GM23338 (cell line): Measurements from ENCODE around the gene AQP9. TPM values are rescaled to one million over a fixed set of nuclear protein-coding genes. Genes with fewer than 3 reads are reported as not detected.

Experiments
- ATAC-seq: fragments of 200-7000 bp; cut with Tn5 transposase; 3 replicates; pipeline ENCODE4 v1.9.1; 2020
- DNase-seq: peaks from one replicate; pipeline ENCODE4 v3.0.0-alpha.2; 2015; ENCODE audit warnings: low spot score
- H2AFZ ChIP-seq: fragments of 200-600 bp; sonication (generic); 2 replicates; pipeline ENCODE4 v1.8.0; 2016; ENCODE audit warnings: antibody characterized with exemption, mild to moderate bottlenecking, moderate library complexity
- H3F3A ChIP-seq: fragments of 200-600 bp; sonication (generic); replicated peaks from 2 replicates; pipeline ENCODE4 v1.8.0; 2017; ENCODE audit warnings: antibody characterized with exemption, mixed run types, low read depth
- H3K27ac ChIP-seq: fragments of 200-600 bp; sonication (generic); 2 replicates; pipeline ENCODE4 v1.6.1; 2016; ENCODE audit warnings: low read depth
- H3K27me3 ChIP-seq: fragments of 200-600 bp; sonication (generic); 2 replicates; pipeline ENCODE4 v1.8.0; 2016; ENCODE audit warnings: mild to moderate bottlenecking, mixed run types, moderate library complexity; ENCODE audit not compliant: insufficient read depth
- H3K36me3 ChIP-seq: fragments of 200-600 bp; sonication (generic); 2 replicates; pipeline ENCODE4 v1.8.0; 2016; ENCODE audit warnings: mild to moderate bottlenecking; ENCODE audit not compliant: insufficient read depth
- H3K4me1 ChIP-seq: fragments of 200-600 bp; sonication (generic); 2 replicates; pipeline ENCODE4 v1.8.0; 2016; ENCODE audit warnings: mild to moderate bottlenecking, moderate library complexity; ENCODE audit not compliant: insufficient read depth
- H3K4me2 ChIP-seq: fragments of 200-600 bp; sonication (generic); 2 replicates; pipeline ENCODE4 v1.7.1; 2017; ENCODE audit warnings: mixed run types
- H3K4me3 ChIP-seq: fragments of 200-600 bp; sonication (generic); 2 replicates; pipeline ENCODE4 v1.6.1; 2016; ENCODE audit warnings: mixed run types
- H3K79me2 ChIP-seq: fragments of 200-600 bp; sonication (generic); replicated peaks from 2 replicates; pipeline ENCODE4 v1.8.0; 2017; ENCODE audit warnings: mild to moderate bottlenecking; ENCODE audit not compliant: insufficient read depth
- H3K9me2 ChIP-seq: fragments of 200-600 bp; sonication (generic); 2 replicates; pipeline ENCODE4 v1.8.0; 2017; ENCODE audit not compliant: insufficient read depth
- H4K20me1 ChIP-seq: fragments of 200-600 bp; sonication (generic); replicated peaks from 2 replicates; pipeline ENCODE4 v1.8.0; 2017; ENCODE audit warnings: mild to moderate bottlenecking; ENCODE audit not compliant: insufficient read depth
- H3K27ac Mint-ChIP-seq: 2 replicates; pipeline ENCODE4 v1.8.0; 2020; ENCODE audit warnings: inconsistent platforms, mild to moderate bottlenecking, moderate library complexity, mixed read lengths
- H3K27me3 Mint-ChIP-seq: 3 replicates; pipeline ENCODE4 v1.8.0; 2022; ENCODE audit warnings: low read depth, mild to moderate bottlenecking, moderate library complexity, mixed read lengths, inconsistent platforms; ENCODE audit not compliant: insufficient read depth, poor library complexity
- H3K36me3 Mint-ChIP-seq: 3 replicates; pipeline ENCODE4 v1.8.0; 2021; ENCODE audit warnings: low read depth, mild to moderate bottlenecking, inconsistent platforms, moderate library complexity, mixed read lengths
- H3K4me1 Mint-ChIP-seq: 3 replicates; pipeline ENCODE4 v1.8.0; 2020; ENCODE audit warnings: mild to moderate bottlenecking, inconsistent platforms, mixed read lengths
- H3K4me3 Mint-ChIP-seq: 3 replicates; pipeline ENCODE4 v1.8.0; 2021; ENCODE audit warnings: moderate library complexity, mild to moderate bottlenecking, inconsistent platforms, mixed read lengths
- H3K9me3 Mint-ChIP-seq: 3 replicates; pipeline ENCODE4 v1.8.0; 2020; ENCODE audit warnings: moderate library complexity, mild to moderate bottlenecking, inconsistent platforms, mixed read lengths
- CREB1 ChIP-seq: fragments of 250-450 bp; sonication (Bioruptor Pico); IDR thresholded peaks from 2 replicates; pipeline ENCODE4 v1.5.0; 2020; ENCODE audit warnings: low read depth, mild to moderate bottlenecking, moderate library complexity
- EZH2 ChIP-seq: fragments of 200-600 bp; sonication (generic); IDR thresholded peaks from one replicate; pipeline ENCODE4 v1.8.0; 2017; ENCODE audit warnings: antibody characterized with exemption, mild to moderate bottlenecking, low read depth; ENCODE audit not compliant: unreplicated experiment
- EZH2phosphoT487 ChIP-seq: fragments of 200-600 bp; sonication (generic); IDR thresholded peaks from one replicate; pipeline ENCODE4 v1.8.1; 2018; ENCODE audit warnings: antibody characterized with exemption; ENCODE audit not compliant: unreplicated experiment
- JUNB ChIP-seq: IDR thresholded peaks from one replicate; pipeline ENCODE4 v1.6.1; 2016; ENCODE audit warnings: antibody characterized with exemption; ENCODE audit not compliant: unreplicated experiment
- NANOG ChIP-seq: IDR thresholded peaks from 2 replicates; pipeline ENCODE4 v1.6.1; 2016; ENCODE audit warnings: antibody characterized with exemption, borderline replicate concordance
- POLR2AphosphoS5 ChIP-seq: IDR thresholded peaks from 2 replicates; pipeline ENCODE4 v1.6.1; 2016; ENCODE audit warnings: antibody characterized with exemption, low read depth
- STAT1 ChIP-seq: IDR thresholded peaks from one replicate; pipeline ENCODE4 v1.6.1; 2016; ENCODE audit warnings: antibody characterized with exemption; ENCODE audit not compliant: unreplicated experiment
- ZNF114 ChIP-seq: fragments of 250-450 bp; sonication (Bioruptor Pico); IDR thresholded peaks from 2 replicates; pipeline ENCODE4 v1.5.0; 2020; ENCODE audit warnings: mild to moderate bottlenecking, moderate library complexity
- ZNF331 ChIP-seq: fragments of 250-450 bp; sonication (Bioruptor Pico); IDR thresholded peaks from 2 replicates; pipeline ENCODE4 v1.5.0; 2020; ENCODE audit warnings: low read depth, mild to moderate bottlenecking, moderate library complexity
- polyA plus RNA-seq: library from polyadenylated mRNA; unstranded; fragments of >200 nt; fragmentation: Nextera tagmentation; extraction: Ambion mirVana; gene quantifications from 2 replicates; pipeline ENCODE4 v1.2.1, GENCODE V29; 2016
- total RNA-seq: library from RNA; depleted of rRNA; stranded (reverse); fragments of >200 nt; shearing (Covaris generic); gene quantifications from 2 replicates; pipeline ENCODE4 v1.2.3, GENCODE V29; 2014
- TF ChIP-seq, protein P1 (sequence below), 2 experiments: fragments of 200-600 bp in 1 of 2; sonication (generic) in 1 of 2; conservative IDR thresholded peaks; 2 replicates each; pipeline versions ENCODE4 v1.5.1 to v1.6.1; 2016 to 2017; ENCODE audit warnings: antibody characterized with exemption in 2 of 2, low read depth in 2 of 2, mild to moderate bottlenecking in 2 of 2, moderate library complexity in 1 of 2
- TF ChIP-seq, protein P2 (sequence below): IDR thresholded peaks from one replicate; pipeline ENCODE4 v1.6.1; 2018; ENCODE audit warnings: antibody characterized with exemption; ENCODE audit not compliant: unreplicated experiment
- TF ChIP-seq, protein P3 (sequence below): IDR thresholded peaks from 2 replicates; pipeline ENCODE4 v1.6.1; 2016; ENCODE audit warnings: antibody characterized with exemption
- TF ChIP-seq, protein P4 (sequence below): fragments of 250-450 bp; sonication (Bioruptor Pico); IDR thresholded peaks from 2 replicates; pipeline ENCODE4 v1.5.0; 2020; ENCODE audit warnings: mild to moderate bottlenecking, moderate library complexity

AQP9 gene
- total and polyA plus RNA-seq, 2 experiments from 2014 or later, result not detected

DNA sequence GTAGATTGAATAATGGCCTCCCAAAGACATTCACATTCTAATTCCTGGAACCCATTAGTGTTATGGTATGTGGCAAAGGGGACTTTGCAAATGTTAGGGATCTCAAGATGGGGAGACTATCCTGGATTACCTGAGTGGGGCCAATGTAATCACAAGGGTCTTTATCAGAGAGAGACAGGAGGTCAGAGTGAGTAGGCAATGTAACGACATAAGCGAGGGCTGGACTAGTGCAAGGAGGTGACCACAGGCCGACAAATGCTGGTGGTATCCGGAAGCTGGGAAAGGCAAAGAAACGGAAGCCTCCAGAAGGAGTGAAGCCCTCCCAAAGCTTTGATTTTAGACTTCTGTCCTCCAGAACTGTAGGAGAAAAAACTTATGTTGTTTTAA lies 26.5 kb upstream of the AQP9 start:
- no peaks in the 10 kb centered on the region for H3K36me3 ChIP-seq
- Mint-ChIP-seq H3K36me3 (no peaks in the 10 kb centered on the region), H3K4me3 (no peak overlapping the region), H3K27me3 (peaks cover 5% of the 10 kb centered on the region), H3K9me3 (no peaks in the 10 kb centered on the region), H3K4me1 (peaks cover 6% of the 10 kb centered on the region), H3K27ac (no peak overlapping the region)
- DNase-seq (no peak), ATAC-seq (no peak)
- no peaks in the 10 kb centered on the region for H3F3A ChIP-seq
- H3K4me3 ChIP-seq, result no peak overlapping the region
- H3K27me3 ChIP-seq, result no peaks in the 10 kb centered on the region
- H3K9me2 ChIP-seq, result peaks cover 13% of the 10 kb centered on the region; the same call in 1 of the 2 replicates
- H4K20me1 ChIP-seq, result no peaks in the 10 kb centered on the region
- TF ChIP-seq ZNF331 (CRISPR knock-in tag) (no peak), ZNF114 (CRISPR knock-in tag) (no peak), EZH2 (no peak), JUNB (no peak), POLR2AphosphoS5 (no peak), EZH2phosphoT487 (no peak), NANOG (no peak), STAT1 (no peak), CREB1 (CRISPR knock-in tag) (no peak)
- TF ChIP-seq, protein P1, sequence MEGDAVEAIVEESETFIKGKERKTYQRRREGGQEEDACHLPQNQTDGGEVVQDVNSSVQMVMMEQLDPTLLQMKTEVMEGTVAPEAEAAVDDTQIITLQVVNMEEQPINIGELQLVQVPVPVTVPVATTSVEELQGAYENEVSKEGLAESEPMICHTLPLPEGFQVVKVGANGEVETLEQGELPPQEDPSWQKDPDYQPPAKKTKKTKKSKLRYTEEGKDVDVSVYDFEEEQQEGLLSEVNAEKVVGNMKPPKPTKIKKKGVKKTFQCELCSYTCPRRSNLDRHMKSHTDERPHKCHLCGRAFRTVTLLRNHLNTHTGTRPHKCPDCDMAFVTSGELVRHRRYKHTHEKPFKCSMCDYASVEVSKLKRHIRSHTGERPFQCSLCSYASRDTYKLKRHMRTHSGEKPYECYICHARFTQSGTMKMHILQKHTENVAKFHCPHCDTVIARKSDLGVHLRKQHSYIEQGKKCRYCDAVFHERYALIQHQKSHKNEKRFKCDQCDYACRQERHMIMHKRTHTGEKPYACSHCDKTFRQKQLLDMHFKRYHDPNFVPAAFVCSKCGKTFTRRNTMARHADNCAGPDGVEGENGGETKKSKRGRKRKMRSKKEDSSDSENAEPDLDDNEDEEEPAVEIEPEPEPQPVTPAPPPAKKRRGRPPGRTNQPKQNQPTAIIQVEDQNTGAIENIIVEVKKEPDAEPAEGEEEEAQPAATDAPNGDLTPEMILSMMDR (conservative IDR thresholded peaks at IDR 0.05; ENCODE audit: low read depth in 2 of 2), result no peak
- TF ChIP-seq, protein P2, sequence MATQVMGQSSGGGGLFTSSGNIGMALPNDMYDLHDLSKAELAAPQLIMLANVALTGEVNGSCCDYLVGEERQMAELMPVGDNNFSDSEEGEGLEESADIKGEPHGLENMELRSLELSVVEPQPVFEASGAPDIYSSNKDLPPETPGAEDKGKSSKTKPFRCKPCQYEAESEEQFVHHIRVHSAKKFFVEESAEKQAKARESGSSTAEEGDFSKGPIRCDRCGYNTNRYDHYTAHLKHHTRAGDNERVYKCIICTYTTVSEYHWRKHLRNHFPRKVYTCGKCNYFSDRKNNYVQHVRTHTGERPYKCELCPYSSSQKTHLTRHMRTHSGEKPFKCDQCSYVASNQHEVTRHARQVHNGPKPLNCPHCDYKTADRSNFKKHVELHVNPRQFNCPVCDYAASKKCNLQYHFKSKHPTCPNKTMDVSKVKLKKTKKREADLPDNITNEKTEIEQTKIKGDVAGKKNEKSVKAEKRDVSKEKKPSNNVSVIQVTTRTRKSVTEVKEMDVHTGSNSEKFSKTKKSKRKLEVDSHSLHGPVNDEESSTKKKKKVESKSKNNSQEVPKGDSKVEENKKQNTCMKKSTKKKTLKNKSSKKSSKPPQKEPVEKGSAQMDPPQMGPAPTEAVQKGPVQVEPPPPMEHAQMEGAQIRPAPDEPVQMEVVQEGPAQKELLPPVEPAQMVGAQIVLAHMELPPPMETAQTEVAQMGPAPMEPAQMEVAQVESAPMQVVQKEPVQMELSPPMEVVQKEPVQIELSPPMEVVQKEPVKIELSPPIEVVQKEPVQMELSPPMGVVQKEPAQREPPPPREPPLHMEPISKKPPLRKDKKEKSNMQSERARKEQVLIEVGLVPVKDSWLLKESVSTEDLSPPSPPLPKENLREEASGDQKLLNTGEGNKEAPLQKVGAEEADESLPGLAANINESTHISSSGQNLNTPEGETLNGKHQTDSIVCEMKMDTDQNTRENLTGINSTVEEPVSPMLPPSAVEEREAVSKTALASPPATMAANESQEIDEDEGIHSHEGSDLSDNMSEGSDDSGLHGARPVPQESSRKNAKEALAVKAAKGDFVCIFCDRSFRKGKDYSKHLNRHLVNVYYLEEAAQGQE, result no peak
- TF ChIP-seq, protein P3, sequence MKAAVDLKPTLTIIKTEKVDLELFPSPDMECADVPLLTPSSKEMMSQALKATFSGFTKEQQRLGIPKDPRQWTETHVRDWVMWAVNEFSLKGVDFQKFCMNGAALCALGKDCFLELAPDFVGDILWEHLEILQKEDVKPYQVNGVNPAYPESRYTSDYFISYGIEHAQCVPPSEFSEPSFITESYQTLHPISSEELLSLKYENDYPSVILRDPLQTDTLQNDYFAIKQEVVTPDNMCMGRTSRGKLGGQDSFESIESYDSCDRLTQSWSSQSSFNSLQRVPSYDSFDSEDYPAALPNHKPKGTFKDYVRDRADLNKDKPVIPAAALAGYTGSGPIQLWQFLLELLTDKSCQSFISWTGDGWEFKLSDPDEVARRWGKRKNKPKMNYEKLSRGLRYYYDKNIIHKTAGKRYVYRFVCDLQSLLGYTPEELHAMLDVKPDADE, result no peak
- TF ChIP-seq, protein P4, sequence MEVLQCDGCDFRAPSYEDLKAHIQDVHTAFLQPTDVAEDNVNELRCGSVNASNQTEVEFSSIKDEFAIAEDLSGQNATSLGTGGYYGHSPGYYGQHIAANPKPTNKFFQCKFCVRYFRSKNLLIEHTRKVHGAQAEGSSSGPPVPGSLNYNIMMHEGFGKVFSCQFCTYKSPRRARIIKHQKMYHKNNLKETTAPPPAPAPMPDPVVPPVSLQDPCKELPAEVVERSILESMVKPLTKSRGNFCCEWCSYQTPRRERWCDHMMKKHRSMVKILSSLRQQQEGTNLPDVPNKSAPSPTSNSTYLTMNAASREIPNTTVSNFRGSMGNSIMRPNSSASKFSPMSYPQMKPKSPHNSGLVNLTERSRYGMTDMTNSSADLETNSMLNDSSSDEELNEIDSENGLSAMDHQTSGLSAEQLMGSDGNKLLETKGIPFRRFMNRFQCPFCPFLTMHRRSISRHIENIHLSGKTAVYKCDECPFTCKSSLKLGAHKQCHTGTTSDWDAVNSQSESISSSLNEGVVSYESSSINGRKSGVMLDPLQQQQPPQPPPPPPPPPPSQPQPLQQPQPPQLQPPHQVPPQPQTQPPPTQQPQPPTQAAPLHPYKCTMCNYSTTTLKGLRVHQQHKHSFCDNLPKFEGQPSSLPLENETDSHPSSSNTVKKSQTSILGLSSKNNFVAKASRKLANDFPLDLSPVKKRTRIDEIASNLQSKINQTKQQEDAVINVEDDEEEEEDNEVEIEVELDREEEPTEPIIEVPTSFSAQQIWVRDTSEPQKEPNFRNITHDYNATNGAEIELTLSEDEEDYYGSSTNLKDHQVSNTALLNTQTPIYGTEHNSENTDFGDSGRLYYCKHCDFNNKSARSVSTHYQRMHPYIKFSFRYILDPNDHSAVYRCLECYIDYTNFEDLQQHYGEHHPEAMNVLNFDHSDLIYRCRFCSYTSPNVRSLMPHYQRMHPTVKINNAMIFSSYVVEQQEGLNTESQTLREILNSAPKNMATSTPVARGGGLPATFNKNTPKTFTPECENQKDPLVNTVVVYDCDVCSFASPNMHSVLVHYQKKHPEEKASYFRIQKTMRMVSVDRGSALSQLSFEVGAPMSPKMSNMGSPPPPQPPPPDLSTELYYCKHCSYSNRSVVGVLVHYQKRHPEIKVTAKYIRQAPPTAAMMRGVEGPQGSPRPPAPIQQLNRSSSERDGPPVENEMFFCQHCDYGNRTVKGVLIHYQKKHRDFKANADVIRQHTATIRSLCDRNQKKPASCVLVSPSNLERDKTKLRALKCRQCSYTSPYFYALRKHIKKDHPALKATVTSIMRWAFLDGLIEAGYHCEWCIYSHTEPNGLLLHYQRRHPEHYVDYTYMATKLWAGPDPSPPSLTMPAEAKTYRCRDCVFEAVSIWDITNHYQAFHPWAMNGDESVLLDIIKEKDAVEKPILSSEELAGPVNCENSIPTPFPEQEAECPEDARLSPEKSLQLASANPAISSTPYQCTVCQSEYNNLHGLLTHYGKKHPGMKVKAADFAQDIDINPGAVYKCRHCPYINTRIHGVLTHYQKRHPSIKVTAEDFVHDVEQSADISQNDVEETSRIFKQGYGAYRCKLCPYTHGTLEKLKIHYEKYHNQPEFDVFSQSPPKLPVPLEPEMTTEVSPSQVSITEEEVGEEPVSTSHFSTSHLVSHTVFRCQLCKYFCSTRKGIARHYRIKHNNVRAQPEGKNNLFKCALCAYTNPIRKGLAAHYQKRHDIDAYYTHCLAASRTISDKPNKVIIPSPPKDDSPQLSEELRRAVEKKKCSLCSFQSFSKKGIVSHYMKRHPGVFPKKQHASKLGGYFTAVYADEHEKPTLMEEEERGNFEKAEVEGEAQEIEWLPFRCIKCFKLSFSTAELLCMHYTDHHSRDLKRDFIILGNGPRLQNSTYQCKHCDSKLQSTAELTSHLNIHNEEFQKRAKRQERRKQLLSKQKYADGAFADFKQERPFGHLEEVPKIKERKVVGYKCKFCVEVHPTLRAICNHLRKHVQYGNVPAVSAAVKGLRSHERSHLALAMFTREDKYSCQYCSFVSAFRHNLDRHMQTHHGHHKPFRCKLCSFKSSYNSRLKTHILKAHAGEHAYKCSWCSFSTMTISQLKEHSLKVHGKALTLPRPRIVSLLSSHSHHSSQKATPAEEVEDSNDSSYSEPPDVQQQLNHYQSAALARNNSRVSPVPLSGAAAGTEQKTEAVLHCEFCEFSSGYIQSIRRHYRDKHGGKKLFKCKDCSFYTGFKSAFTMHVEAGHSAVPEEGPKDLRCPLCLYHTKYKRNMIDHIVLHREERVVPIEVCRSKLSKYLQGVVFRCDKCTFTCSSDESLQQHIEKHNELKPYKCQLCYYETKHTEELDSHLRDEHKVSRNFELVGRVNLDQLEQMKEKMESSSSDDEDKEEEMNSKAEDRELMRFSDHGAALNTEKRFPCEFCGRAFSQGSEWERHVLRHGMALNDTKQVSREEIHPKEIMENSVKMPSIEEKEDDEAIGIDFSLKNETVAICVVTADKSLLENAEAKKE, result no peak
- no peaks in the 10 kb centered on the region for H3K79me2 ChIP-seq
- H3K4me1 ChIP-seq, result no peaks in the 10 kb centered on the region
- H3K4me2 ChIP-seq, result no peak overlapping the region
- H3K27ac ChIP-seq, result no peak overlapping the region
- H2AFZ ChIP-seq, result no peak overlapping the region
